LNCAP (cell line): Measurements from ENCODE around the gene SENP8.

ENCODE experiments used
- TF ChIP-seq, protein P1 (sequence below): fragments of 450-650 bp; IDR thresholded peaks from 2 replicates; pipeline ENCODE4 v1.5.1; 2017; ENCODE audit warnings: mild to moderate bottlenecking

Gene SENP8

GRCh38 chr15:72086010-72086697 lies 32.0 kb upstream of the SENP8 start:
- TF ChIP-seq, protein P1, sequence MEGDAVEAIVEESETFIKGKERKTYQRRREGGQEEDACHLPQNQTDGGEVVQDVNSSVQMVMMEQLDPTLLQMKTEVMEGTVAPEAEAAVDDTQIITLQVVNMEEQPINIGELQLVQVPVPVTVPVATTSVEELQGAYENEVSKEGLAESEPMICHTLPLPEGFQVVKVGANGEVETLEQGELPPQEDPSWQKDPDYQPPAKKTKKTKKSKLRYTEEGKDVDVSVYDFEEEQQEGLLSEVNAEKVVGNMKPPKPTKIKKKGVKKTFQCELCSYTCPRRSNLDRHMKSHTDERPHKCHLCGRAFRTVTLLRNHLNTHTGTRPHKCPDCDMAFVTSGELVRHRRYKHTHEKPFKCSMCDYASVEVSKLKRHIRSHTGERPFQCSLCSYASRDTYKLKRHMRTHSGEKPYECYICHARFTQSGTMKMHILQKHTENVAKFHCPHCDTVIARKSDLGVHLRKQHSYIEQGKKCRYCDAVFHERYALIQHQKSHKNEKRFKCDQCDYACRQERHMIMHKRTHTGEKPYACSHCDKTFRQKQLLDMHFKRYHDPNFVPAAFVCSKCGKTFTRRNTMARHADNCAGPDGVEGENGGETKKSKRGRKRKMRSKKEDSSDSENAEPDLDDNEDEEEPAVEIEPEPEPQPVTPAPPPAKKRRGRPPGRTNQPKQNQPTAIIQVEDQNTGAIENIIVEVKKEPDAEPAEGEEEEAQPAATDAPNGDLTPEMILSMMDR: no peak

DNA sequence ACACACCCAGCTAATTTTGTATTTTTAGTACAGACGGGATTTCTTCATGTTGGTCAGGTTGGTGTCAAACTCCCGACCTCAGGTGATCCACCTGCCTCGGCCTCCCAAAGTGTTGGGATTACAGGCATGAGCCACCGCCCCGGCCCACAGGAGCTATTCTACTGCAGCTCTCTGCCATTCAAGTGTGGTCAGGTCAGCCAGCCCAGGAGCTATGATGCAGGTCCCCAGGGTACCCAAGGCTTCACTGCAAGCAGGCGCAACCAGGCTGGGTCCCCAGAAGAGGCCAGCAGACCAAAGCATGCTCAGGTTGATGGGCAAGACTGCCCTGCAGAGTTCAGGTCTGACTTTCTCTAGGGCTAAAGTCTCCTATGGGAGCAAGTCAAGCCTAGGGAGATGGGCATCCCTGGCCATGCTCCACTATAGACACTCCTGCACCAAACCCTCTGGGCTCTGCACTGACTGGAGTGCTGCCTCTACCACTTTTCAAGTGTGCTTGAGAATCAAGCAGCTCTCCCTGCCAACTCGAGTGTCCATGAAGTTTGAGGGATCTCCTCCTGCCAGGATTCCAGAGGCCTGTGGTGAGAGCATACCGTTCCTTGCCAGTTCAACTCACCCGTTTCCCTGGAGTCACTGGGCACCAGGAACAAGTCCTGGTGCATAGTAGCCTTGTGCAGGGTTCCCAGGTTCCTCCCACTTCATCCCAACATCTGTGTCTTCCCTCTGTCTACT lies 31.1 kb upstream of the SENP8 start:
- TF ChIP-seq, protein P1: no peak

DNA sequence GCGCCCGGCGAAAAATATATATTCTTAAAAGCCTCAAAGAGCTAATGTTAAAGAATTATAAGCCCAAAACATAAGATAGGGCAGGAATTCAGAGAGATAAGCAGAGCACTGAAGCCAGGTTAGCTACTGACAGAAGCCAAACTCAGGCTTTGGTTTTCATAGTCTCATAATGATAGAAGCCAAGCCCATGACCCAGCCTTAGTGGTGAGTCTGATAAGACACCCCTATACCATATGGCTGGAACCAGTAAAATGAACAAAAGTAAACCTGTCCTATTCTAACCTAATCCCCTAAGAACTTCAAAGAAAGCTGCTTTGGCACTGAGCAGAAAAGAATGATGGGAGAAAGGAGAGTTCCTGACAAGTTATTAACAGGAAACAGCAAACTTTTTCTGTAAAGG lies 26.2 kb upstream of the SENP8 start:
- TF ChIP-seq, protein P1: no peak

- TF ChIP-seq, protein P1: no peak
Measured at GRCh38 chr15:72092691-72093090, 25.5 kb upstream of the SENP8 start.

DNA sequence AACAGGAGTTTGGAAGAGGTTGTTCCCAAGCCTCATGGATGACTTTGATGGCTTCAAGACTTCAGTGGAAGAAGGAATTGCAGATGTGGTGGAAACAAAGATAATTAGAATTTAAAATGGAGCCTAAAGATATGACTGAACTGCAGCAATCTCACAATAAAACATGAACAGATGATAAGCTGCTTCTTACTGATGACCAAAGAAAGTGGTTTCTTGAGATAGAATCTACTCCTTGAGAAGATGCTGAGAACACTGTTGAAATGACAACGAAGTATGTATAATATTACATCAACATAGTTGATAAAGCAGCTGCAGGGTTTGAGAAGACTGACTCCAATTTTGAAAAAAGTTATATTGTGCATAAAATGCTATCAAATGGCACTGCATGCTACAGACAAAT lies 21.4 kb upstream of the SENP8 start:
- TF ChIP-seq, protein P1: no peak

DNA sequence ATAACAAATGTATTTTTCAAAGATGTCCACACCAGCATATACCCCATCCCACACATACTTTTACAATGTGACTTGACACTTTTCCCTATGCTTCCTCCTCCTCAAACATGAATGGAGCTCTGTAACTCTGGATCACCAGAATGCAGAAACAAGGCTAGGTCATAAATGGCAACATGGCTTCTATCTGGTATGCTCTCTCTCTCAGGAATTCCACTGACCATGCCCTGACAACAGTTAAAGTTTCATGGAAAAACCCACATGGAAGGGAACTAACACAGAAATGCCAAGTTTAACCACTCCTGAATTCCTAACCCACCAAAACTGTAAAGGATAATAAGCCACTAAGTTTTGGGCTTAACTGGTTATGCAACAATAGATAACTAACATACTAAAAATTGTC lies 20.2 kb upstream of the SENP8 start:
- TF ChIP-seq, protein P1: no peak

DNA sequence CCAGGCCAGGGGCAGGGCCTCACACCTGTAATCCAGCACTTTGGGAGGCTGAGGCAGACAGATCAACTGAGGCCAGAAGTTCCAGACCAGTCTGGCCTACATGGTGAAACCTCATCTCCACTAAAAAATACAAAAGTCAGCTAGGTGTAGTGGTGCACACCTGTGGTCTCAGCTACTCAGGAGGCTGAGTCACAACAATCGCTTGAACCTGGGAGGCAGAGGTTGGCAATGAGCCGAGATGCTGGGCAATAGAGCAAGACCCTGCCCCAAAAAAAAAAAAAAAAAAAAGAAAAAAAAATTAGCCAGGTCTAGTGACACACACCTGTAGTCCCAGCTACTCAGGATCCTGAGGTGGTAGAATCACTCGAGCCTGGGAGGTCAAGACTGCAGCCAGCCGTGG lies 19.0 kb upstream of the SENP8 start:
- TF ChIP-seq, protein P1: no peak
